ENCODE data around the gene AARS2. TPM values are rescaled to one million over a fixed set of nuclear protein-coding genes. Genes with fewer than 3 reads are reported as not detected.

The AARS2 gene
- total and polyA plus RNA-seq, 4 donors = 1.9 to 9.6 (median 6.9) TPM

DNA sequence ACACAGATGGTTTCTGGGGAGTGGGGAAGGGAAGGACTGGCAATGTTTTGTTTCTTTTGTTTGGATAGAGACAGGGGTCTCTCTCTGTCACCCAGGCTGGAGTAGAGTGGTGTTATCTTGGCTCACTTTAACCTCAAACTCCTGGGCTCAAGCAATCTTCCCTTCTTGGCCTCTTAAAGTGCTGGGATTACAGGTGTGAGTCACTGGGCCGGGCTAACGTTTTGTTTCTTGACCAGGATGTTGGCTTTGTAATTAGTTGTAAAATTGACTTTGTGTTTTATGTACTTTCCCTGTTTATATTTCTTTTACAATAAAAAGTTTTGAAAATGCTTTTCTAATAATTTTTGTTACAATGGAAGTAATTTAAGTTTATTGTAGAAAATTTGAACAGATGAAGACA lies 40.2 kb upstream of the AARS2 start:
- H3K27ac ChIP-seq (ENCODE audit: low read depth in 1 of 2, low read length in 2 of 2) = no peak overlapping the region
- H3K4me1 ChIP-seq (ENCODE audit: control insufficient read depth in 4 of 4, insufficient read depth in 4 of 4, low read length in 3 of 4) = peaks cover 2 to 13% (median 10%) of the 10 kb centered on the region in 4 donors
- H3K4me3 ChIP-seq (ENCODE audit: low read depth in 1 of 3, low read length in 3 of 3) = no peak overlapping the region
- no peaks in the 10 kb centered on the region for H3K36me3 ChIP-seq (ENCODE audit: control insufficient read depth in 4 of 4, insufficient read depth in 3 of 4, low read depth in 1 of 4, low read length in 3 of 4)
- no peak overlapping the region for H3K9ac ChIP-seq (ENCODE audit: low read depth in 1 of 2, low read length in 2 of 2)
- no peak for TF ChIP-seq GABPA (IDR thresholded peaks at IDR 0.05 in 1 of 2, conservative IDR thresholded peaks at IDR 0.05 in 1 of 2)
- no peak for TF ChIP-seq SP1 (IDR thresholded peaks at IDR 0.05)
- TF ChIP-seq FOXA1 (IDR thresholded peaks at IDR 0.05) = no peak
- no peak for TF ChIP-seq YY1 (IDR thresholded peaks at IDR 0.05)
- TF ChIP-seq RXRA (IDR thresholded peaks at IDR 0.05) = no peak
- no peak for TF ChIP-seq HNF4A (conservative IDR thresholded peaks at IDR 0.05)
- no peak for TF ChIP-seq NR2F2 (IDR thresholded peaks at IDR 0.05)
- no peak for TF ChIP-seq HNF4G (IDR thresholded peaks at IDR 0.05)
- TF ChIP-seq FOXA2 (IDR thresholded peaks at IDR 0.05) = no peak
- TF ChIP-seq, protein P1, sequence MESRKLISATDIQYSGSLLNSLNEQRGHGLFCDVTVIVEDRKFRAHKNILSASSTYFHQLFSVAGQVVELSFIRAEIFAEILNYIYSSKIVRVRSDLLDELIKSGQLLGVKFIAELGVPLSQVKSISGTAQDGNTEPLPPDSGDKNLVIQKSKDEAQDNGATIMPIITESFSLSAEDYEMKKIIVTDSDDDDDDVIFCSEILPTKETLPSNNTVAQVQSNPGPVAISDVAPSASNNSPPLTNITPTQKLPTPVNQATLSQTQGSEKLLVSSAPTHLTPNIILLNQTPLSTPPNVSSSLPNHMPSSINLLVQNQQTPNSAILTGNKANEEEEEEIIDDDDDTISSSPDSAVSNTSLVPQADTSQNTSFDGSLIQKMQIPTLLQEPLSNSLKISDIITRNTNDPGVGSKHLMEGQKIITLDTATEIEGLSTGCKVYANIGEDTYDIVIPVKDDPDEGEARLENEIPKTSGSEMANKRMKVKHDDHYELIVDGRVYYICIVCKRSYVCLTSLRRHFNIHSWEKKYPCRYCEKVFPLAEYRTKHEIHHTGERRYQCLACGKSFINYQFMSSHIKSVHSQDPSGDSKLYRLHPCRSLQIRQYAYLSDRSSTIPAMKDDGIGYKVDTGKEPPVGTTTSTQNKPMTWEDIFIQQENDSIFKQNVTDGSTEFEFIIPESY (IDR thresholded peaks at IDR 0.05) = no peak
- no peak for TF ChIP-seq TAF1 (conservative IDR thresholded peaks at IDR 0.05)
- TF ChIP-seq, protein P2, sequence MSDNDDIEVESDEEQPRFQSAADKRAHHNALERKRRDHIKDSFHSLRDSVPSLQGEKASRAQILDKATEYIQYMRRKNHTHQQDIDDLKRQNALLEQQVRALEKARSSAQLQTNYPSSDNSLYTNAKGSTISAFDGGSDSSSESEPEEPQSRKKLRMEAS (IDR thresholded peaks at IDR 0.05) = no peak
- TF ChIP-seq, protein P3, sequence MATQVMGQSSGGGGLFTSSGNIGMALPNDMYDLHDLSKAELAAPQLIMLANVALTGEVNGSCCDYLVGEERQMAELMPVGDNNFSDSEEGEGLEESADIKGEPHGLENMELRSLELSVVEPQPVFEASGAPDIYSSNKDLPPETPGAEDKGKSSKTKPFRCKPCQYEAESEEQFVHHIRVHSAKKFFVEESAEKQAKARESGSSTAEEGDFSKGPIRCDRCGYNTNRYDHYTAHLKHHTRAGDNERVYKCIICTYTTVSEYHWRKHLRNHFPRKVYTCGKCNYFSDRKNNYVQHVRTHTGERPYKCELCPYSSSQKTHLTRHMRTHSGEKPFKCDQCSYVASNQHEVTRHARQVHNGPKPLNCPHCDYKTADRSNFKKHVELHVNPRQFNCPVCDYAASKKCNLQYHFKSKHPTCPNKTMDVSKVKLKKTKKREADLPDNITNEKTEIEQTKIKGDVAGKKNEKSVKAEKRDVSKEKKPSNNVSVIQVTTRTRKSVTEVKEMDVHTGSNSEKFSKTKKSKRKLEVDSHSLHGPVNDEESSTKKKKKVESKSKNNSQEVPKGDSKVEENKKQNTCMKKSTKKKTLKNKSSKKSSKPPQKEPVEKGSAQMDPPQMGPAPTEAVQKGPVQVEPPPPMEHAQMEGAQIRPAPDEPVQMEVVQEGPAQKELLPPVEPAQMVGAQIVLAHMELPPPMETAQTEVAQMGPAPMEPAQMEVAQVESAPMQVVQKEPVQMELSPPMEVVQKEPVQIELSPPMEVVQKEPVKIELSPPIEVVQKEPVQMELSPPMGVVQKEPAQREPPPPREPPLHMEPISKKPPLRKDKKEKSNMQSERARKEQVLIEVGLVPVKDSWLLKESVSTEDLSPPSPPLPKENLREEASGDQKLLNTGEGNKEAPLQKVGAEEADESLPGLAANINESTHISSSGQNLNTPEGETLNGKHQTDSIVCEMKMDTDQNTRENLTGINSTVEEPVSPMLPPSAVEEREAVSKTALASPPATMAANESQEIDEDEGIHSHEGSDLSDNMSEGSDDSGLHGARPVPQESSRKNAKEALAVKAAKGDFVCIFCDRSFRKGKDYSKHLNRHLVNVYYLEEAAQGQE (IDR thresholded peaks at IDR 0.05) = no peak
- no peak for TF ChIP-seq CTCF (IDR thresholded peaks at IDR 0.05; ENCODE audit: low read depth, low read length, missing input control)
- TF ChIP-seq, protein P4, sequence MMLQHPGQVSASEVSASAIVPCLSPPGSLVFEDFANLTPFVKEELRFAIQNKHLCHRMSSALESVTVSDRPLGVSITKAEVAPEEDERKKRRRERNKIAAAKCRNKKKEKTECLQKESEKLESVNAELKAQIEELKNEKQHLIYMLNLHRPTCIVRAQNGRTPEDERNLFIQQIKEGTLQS (IDR thresholded peaks at IDR 0.05) = no peak
- no peak for TF ChIP-seq JUND (IDR thresholded peaks at IDR 0.05)
- TF ChIP-seq RAD21 (IDR thresholded peaks at IDR 0.05) = no peak
- WGBS = 80% methylated on average over 2 of the region's 2 CpGs
- no peak for DNase-seq (ENCODE audit: low spot score)
- H3K27me3 ChIP-seq (ENCODE audit: control insufficient read depth in 4 of 4, insufficient read depth in 4 of 4, low read length in 3 of 4) = no peaks in the 10 kb centered on the region
- peaks cover 0 to 2% (median 0%) of the 10 kb centered on the region in 4 donors for H3K9me3 ChIP-seq (ENCODE audit: control insufficient read depth in 4 of 4, low read length in 3 of 4)
